Urinary bladder (tissue), 4 donors: ENCODE data around the gene DPP4. TPM values are rescaled to one million over a fixed set of nuclear protein-coding genes. Genes with fewer than 3 reads are reported as not detected.
"Not testable (repeated sequence)": the region's sequence is repeated elsewhere in the genome, so short reads cannot be mapped to it uniquely, and the experiment has no call there.

Experiments
- DNase-seq: peaks from one replicate; pipeline ENCODE4 v3.0.0-alpha.2; 2015; ENCODE audit errors: extremely low spot score
- H3K27ac ChIP-seq: one replicate; pipeline ENCODE4 v1.5.1; 2013; ENCODE audit warnings: low read depth, mild to moderate bottlenecking, moderate library complexity
- H3K36me3 ChIP-seq: one replicate; pipeline ENCODE4 v1.6.1; 2013; ENCODE audit warnings: mild to moderate bottlenecking, moderate library complexity; ENCODE audit not compliant: insufficient read depth
- H3K4me1 ChIP-seq: one replicate; pipeline ENCODE4 v1.6.1; 2013; ENCODE audit warnings: mild to moderate bottlenecking, moderate library complexity; ENCODE audit not compliant: insufficient read depth
- H3K4me3 ChIP-seq: one replicate; pipeline ENCODE4 v1.5.1; 2013; ENCODE audit warnings: low read depth, low read length
- WGBS: extraction: QIAGEN DNeasy Blood & Tissue Kit; methylation state at CpG from one replicate; pipeline ENCODE4 v1.1.7; 2013; 5-methylcytosine and 5-hydroxymethylcytosine counted together
- polyA plus RNA-seq: library from polyadenylated mRNA; stranded (reverse); fragments of 200-250 nt; gene quantifications from one replicate; pipeline ENCODE4 v1.2.3, GENCODE V29; 2013
- total RNA-seq: library from RNA; depleted of rRNA; stranded (reverse); fragments of >200 nt; gene quantifications from one replicate; pipeline ENCODE4 v1.2.3, GENCODE V29; 2014
- donor health status: healthy with polysubstance abuse.
- donor health status: healthy.

The DPP4 gene
- total and polyA plus RNA-seq, 2 donors = 0.80 to 44.1 TPM

DNA sequence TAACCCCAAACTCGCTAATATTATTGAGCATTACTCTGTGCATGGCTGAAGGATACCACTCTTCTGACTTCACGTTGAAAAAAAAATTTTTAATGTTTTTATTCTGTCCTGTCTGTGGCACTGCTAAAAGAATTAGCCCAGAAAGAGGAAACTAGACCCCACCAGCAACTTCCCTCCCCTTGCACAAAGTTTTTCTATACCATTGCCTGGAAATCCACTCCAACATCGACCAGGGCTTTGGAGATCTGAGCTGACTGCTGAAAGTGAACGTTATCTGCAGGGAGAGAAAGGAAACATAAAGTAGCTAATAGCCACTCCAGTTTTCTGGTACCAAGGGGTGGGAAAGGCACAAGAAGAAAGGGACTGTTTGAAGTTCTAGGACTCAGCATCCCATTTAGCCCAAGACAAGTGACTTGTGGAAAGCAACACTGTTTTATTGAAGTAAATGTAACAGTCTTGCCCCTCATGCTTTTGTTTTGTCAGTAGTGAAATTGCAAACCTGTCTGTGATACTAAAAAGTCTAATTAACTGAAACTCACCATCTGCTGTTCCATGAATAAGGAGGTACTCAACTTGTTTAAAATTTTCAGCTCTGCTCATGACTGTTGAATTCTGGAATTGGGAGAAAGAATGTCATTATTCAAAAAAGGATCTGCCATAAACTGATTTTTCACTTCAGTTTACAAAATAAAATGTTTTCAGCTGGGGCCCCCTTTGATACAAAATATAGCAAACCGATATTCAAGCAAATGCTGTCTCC lies 79.1 kb downstream of the DPP4 start:
- no peaks in the 10 kb centered on the region for H3K4me1 ChIP-seq
- H3K27ac ChIP-seq = no peak overlapping the region
- DNase-seq = no peak
- no peak overlapping the region for H3K4me3 ChIP-seq
- H3K36me3 ChIP-seq = no peaks in the 10 kb centered on the region
- 71% methylated on average over 5 of the region's 5 CpGs for WGBS

- Histone ChIP-seq H3K4me1 (no peaks in the 10 kb centered on the region), H3K4me3 (no peak overlapping the region), H3K36me3 (no peaks in the 10 kb centered on the region), H3K27ac (no peak overlapping the region)
- DNase-seq = no peak
- WGBS = 41% methylated on average over 3 of the region's 3 CpGs
Measured at GRCh38 chr2:161992531-161992930, 81.5 kb downstream of the DPP4 start.

DNA sequence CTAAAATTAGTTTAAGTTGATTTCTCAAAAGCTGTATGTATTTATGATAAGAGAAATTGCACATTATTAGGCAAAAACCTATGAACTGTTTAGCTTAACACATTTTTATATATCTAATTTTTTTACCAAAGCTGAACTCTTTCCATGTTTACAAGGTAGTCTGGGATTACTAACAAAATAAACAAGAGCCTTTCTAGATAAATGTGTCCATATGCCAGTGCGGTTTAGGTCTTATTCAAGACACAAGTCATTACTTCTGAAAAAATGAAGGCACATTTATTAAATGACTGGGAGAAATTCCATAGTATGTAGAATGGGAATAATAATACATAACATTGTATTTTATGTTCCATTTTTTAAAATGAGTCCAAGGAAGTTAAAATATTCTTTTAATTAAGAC lies 82.0 kb downstream of the DPP4 start:
- WGBS = 83% methylated on average over 1 of the region's 1 CpG
- no peak overlapping the region for H3K4me3 ChIP-seq
- no peak for DNase-seq
- H3K36me3 ChIP-seq = no peaks in the 10 kb centered on the region
- no peak overlapping the region for H3K27ac ChIP-seq
- H3K4me1 ChIP-seq = no peaks in the 10 kb centered on the region

DNA sequence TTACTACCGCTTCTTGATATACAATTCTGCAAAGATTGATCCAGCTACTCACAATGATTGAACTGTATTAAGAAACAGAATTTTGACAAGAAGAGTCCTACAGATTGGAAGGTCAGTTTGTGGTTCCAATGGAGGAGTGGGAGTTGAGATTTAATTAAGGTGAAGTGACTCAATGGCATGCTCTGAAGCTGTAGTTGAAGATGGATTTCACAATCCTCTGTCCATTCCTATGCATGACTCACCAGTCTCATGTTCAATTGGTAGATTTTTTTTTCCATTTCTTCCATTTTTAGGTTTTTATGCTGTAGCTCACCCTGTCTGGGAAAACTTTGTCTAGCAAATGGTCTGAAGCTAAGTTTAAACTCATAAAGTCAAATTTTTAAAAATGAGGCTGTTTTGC lies 83.3 kb downstream of the DPP4 start:
- no peak overlapping the region for H3K27ac ChIP-seq
- no peak for DNase-seq
- no peaks in the 10 kb centered on the region for H3K36me3 ChIP-seq
- H3K4me1 ChIP-seq = no peaks in the 10 kb centered on the region
- WGBS = 98% methylated on average over 1 of the region's 1 CpG
- H3K4me3 ChIP-seq = no peak overlapping the region

DNA sequence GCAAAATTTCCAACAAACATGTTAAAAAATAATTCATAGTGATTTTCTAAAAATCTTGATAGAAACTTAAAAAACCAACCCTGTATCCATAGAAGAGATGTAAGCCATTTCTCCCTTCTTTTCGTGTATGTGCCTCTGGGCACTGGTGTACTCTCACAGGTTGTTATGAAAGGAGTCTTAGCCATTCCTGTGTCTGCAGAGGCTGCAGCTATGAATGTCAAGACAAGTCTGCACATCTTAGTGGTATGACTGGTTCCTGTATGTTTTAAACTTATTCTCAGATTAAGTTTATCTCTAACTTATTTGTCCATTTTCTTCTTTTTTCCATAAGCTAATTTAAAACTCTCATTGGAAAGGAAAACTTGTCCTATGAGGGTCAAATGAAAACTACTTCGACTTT lies 84.0 kb downstream of the DPP4 start:
- WGBS = 82% methylated on average over 2 of the region's 2 CpGs
- Histone ChIP-seq H3K27ac (no peak overlapping the region), H3K4me3 (no peak overlapping the region), H3K36me3 (no peaks in the 10 kb centered on the region), H3K4me1 (no peaks in the 10 kb centered on the region)
- DNase-seq = no peak

GRCh38 chr2:161988589-161988988 lies 85.4 kb downstream of the DPP4 start:
- no peak for DNase-seq
- WGBS = 100% methylated on average over 1 of the region's 1 CpG
- no peaks in the 10 kb centered on the region for H3K4me1 ChIP-seq
- no peaks in the 10 kb centered on the region for H3K36me3 ChIP-seq
- no peak overlapping the region for H3K4me3 ChIP-seq
- no peak overlapping the region for H3K27ac ChIP-seq

DNA sequence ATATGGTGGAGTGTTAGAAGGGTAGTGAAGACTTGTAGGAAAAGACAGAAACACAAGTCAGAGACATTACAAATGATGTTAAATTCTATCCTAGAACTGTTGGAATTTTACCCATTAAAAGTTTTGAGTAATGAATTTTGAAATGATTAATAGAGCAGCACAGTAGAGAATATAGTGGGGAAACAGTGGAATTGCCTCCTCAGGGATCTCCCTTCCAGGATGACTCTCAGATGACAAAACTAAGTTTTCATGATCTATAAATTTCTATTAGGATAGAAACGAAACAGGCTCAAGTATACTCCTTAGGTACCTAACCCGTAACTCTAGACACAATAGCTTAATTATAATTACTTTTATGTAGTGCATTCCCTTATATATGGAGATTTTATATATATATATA lies 86.7 kb downstream of the DPP4 start:
- WGBS = 92% methylated on average over 2 of the region's 2 CpGs
- Histone ChIP-seq H3K36me3 (no peaks in the 10 kb centered on the region), H3K27ac (no peak overlapping the region), H3K4me3 (no peak overlapping the region), H3K4me1 (no peaks in the 10 kb centered on the region)
- no peak for DNase-seq

DNA sequence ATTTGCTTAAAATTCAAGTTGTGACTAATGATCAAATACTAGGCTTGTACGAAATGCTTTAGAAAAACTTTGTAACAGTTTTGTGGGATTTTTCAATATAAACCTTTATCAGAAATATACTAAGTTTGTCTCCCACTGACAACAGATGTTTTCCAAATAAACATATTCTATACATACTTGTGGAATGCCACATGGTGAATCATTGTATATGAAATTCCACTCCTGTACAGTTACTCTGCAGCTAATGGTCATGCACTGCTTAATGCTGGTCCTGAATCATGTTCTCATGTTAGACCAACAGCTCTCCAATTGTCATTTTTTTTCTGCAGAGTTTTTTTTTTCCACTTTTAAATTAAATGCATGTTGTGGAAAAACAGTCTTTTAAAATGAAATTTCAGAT lies 90.1 kb downstream of the DPP4 start:
- DNase-seq = no peak
- no peak overlapping the region for H3K4me3 ChIP-seq
- WGBS = 70% methylated on average over 1 of the region's 1 CpG

GRCh38 chr2:161983331-161983651 lies 90.7 kb downstream of the DPP4 start:
- H3K36me3 ChIP-seq = no peaks in the 10 kb centered on the region
- no peak overlapping the region for H3K27ac ChIP-seq
- 15% methylated on average over 1 of the region's 1 CpG for WGBS
- H3K4me1 ChIP-seq = no peaks in the 10 kb centered on the region
- no peak overlapping the region for H3K4me3 ChIP-seq
- DNase-seq = no peak

More for the DNA sequence above, 90.1 kb downstream of the DPP4 start:
- Histone ChIP-seq H3K27ac (no peak overlapping the region), H3K4me1 (no peaks in the 10 kb centered on the region), H3K36me3 (no peaks in the 10 kb centered on the region)

DNA sequence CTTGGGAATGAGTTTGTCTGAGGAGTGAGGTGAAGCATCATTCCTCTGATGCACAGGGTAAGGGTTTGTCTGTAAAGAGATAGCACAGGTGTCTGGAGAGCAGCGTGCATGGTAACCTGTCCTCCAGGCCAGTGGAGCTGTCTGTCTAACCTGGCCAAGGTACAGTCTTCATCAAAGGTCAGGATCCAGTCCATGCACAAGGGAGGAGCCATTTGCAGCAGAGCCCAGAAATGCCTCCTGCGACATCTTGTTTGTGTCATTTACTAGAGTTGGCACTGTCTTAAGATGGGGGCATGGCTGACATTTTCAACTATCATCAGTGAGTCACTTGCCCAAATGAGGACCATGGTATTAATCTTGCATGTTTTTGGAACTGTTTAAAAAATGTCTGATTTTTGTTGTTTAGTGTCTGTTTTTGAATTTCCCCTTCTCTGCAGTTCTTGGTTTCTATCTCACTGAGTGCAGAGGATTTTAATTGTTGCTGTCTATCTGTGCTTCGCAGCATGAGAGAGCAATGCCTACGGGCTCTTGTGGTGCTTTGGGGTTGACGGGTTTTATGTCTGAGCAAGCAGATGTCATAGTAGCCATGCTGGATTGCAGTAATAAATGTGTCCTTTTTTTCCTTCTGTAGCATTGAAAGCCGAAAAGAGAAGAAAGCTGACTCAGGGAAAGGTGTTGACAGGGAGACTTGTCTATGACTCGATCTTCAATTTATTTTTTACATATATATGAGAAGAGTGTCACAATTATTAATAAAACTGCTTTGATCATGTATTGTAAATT lies 91.3 kb downstream of the DPP4 start:
- H3K4me3 ChIP-seq = no peak overlapping the region
- 66% methylated on average over 7 of the region's 7 CpGs for WGBS
- no peak for DNase-seq
- no peaks in the 10 kb centered on the region for H3K36me3 ChIP-seq
- H3K4me1 ChIP-seq = no peaks in the 10 kb centered on the region
- H3K27ac ChIP-seq = no peak overlapping the region

GRCh38 chr2:161981679-161982250 lies 92.2 kb downstream of the DPP4 start:
- Histone ChIP-seq H3K36me3 (no peaks in the 10 kb centered on the region), H3K27ac (no peak overlapping the region), H3K4me3 (no peak overlapping the region), H3K4me1 (no peaks in the 10 kb centered on the region)
- 87% methylated on average over 10 of the region's 10 CpGs for WGBS
- DNase-seq = no peak

DNA sequence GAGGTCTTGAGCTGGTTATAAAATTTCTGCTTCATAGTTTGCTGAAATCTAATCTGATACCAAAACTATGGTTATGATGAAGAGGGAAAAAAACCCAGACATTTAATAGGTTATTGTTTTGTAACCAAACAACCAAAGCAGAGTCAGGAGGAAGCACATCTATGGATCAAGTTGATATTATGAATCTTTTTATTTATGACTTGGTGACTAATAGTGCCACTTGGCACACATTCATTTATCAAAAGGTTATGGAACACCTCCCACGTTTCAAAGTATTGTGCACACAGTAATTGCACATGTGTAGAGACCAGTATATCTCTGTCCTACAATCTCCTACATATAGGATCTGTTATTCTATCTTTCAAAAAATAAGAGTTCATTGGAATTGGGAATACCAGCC lies 93.0 kb downstream of the DPP4 start:
- no peak overlapping the region for H3K27ac ChIP-seq
- H3K4me1 ChIP-seq = no peaks in the 10 kb centered on the region
- WGBS = 50% methylated on average over 1 of the region's 1 CpG
- H3K4me3 ChIP-seq = no peak overlapping the region
- no peak for DNase-seq
- H3K36me3 ChIP-seq = no peaks in the 10 kb centered on the region

- DNase-seq = no peak
- Histone ChIP-seq H3K27ac (no peak overlapping the region), H3K4me1 (no peaks in the 10 kb centered on the region), H3K4me3 (no peak overlapping the region), H3K36me3 (no peaks in the 10 kb centered on the region)
- 76% methylated on average over 2 of the region's 2 CpGs for WGBS
Measured at GRCh38 chr2:161979490-161979889, 94.5 kb downstream of the DPP4 start.

DNA sequence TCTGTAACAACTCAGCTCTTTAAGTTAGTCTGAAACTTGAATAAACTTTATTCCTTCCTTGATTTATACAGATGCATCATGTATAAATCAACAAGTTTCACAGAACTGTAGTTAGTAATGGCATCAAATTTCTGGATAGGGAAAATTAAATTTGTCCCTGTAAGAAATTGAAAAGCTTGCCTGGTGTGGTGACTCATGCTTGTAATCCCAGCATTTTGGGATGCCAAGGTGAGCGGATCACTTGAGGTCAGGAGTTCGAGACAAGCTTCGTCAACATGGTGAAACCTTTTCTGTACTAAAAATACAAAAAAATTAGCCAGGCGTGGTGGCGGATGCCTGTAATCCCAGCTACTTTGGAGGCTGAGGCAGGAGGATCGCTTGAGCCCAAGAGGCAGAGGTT lies 96.1 kb downstream of the DPP4 start:
- WGBS = 73% methylated on average over 6 of the region's 6 CpGs
- DNase-seq, H3K36me3 ChIP-seq, H3K4me1 ChIP-seq, H3K4me3 ChIP-seq, H3K27ac ChIP-seq: not testable (repeated sequence)
